SK-N-SH treated with all-trans-retinoic acid at 6 μM for 48 hours (cell line): ENCODE measurements around the gene TAPBP.
"Not testable (repeated sequence)": the region's sequence is repeated elsewhere in the genome, so short reads cannot be mapped to it uniquely, and the experiment has no call there.

Experiments used
- ATAC-seq: fragments of 200-7000 bp; cut with Tn5 transposase; 3 replicates; pipeline ENCODE4 v1.9.1; 2020; ENCODE audit warnings: mild to moderate bottlenecking, moderate library complexity
- BACH2 ChIP-seq: fragments of 250-450 bp; sonication (Bioruptor Pico); IDR thresholded peaks from 2 replicates; pipeline ENCODE4 v1.9.0; 2021; ENCODE audit warnings: mild to moderate bottlenecking, borderline replicate concordance
- CREB5 ChIP-seq: fragments of 250-450 bp; sonication (Bioruptor Pico); IDR thresholded peaks from 2 replicates; pipeline ENCODE4 v1.5.1; 2020; ENCODE audit warnings: low read depth, mild to moderate bottlenecking, moderate library complexity
- CSDC2 ChIP-seq: fragments of 250-450 bp; sonication (Bioruptor Pico); IDR thresholded peaks from 2 replicates; pipeline ENCODE4 v1.5.0; 2020; ENCODE audit warnings: mild to moderate bottlenecking, moderate library complexity
- ESRRG ChIP-seq: fragments of 250-450 bp; sonication (Bioruptor Pico); IDR thresholded peaks from 2 replicates; pipeline ENCODE4 v1.6.1; 2021; ENCODE audit warnings: mild to moderate bottlenecking
- ISL1 ChIP-seq: fragments of 250-450 bp; sonication (Bioruptor Pico); IDR thresholded peaks from 2 replicates; pipeline ENCODE4 v2.1.2; 2022; ENCODE audit warnings: mild to moderate bottlenecking, moderate library complexity
- OSR1 ChIP-seq: fragments of 250-450 bp; sonication (Bioruptor Pico); IDR thresholded peaks from 2 replicates; pipeline ENCODE4 v1.8.0; 2022; ENCODE audit warnings: moderate library complexity, mild to moderate bottlenecking, inconsistent platforms
- PATZ1 ChIP-seq: fragments of 250-450 bp; sonication (Bioruptor Pico); IDR thresholded peaks from 2 replicates; pipeline ENCODE4 v1.8.0; 2020; ENCODE audit warnings: mild to moderate bottlenecking, moderate library complexity, borderline replicate concordance
- POU6F1 ChIP-seq: fragments of 250-450 bp; sonication (Bioruptor Pico); IDR thresholded peaks from 2 replicates; pipeline ENCODE4 v1.8.0; 2021; ENCODE audit warnings: low read depth, mild to moderate bottlenecking, moderate library complexity, borderline replicate concordance
- RARB ChIP-seq: fragments of 250-450 bp; sonication (Bioruptor Pico); IDR thresholded peaks from 2 replicates; pipeline ENCODE4 v1.8.0; 2021; ENCODE audit warnings: mild to moderate bottlenecking, moderate library complexity
- SNAI2 ChIP-seq: fragments of 250-450 bp; sonication (Bioruptor Pico); IDR thresholded peaks from 2 replicates; pipeline ENCODE4 v1.5.0; 2020; ENCODE audit warnings: mild to moderate bottlenecking, moderate library complexity
- TCF4 ChIP-seq: fragments of 250-450 bp; sonication (Bioruptor Pico); IDR thresholded peaks from 2 replicates; pipeline ENCODE4 v1.8.0; 2021; ENCODE audit warnings: mild to moderate bottlenecking, moderate library complexity, borderline replicate concordance
- TOX ChIP-seq: fragments of 250-450 bp; sonication (Bioruptor Pico); IDR thresholded peaks from 2 replicates; pipeline ENCODE4 v1.8.0; 2021; ENCODE audit warnings: mild to moderate bottlenecking, moderate library complexity, borderline replicate concordance
- TSHZ2 ChIP-seq: fragments of 250-450 bp; sonication (Bioruptor Pico); IDR thresholded peaks from 2 replicates; pipeline ENCODE4 v1.5.0; 2020; ENCODE audit warnings: mild to moderate bottlenecking, moderate library complexity
- ZC3H10 ChIP-seq: fragments of 250-450 bp; sonication (Bioruptor Pico); IDR thresholded peaks from 2 replicates; pipeline ENCODE4 v1.5.1; 2021; ENCODE audit warnings: mild to moderate bottlenecking, moderate library complexity
- ZFP3 ChIP-seq: fragments of 250-450 bp; sonication (Bioruptor Pico); IDR thresholded peaks from 2 replicates; pipeline ENCODE4 v1.5.0; 2020; ENCODE audit warnings: mild to moderate bottlenecking, moderate library complexity
- ZFP30 ChIP-seq: fragments of 450-650 bp; formaldehyde crosslinking; IDR thresholded peaks from 2 replicates; pipeline ENCODE4 v1.5.0; 2022; ENCODE audit warnings: mild to moderate bottlenecking, moderate library complexity
- ZNF565 ChIP-seq: fragments of 450-650 bp; formaldehyde crosslinking; conservative IDR thresholded peaks from 2 replicates; pipeline ENCODE4 v1.5.0; 2020; ENCODE audit warnings: low read depth, mild to moderate bottlenecking, moderate library complexity
- ZNF70 ChIP-seq: fragments of 450-650 bp; formaldehyde crosslinking; IDR thresholded peaks from 2 replicates; pipeline ENCODE4 v1.5.0; 2020; ENCODE audit warnings: mild to moderate bottlenecking, moderate library complexity
- ZNF8 ChIP-seq: fragments of 450-650 bp; formaldehyde crosslinking; IDR thresholded peaks from 2 replicates; pipeline ENCODE4 v1.5.0; 2020; ENCODE audit warnings: mild to moderate bottlenecking, moderate library complexity

Gene TAPBP

GRCh38 chr6:33347816-33348215 lies 33.9 kb upstream of the TAPBP start:
- no peak for ATAC-seq
- TF ChIP-seq ISL1 (CRISPR knock-in tag): no peak
- TF ChIP-seq ZNF70 (CRISPR knock-in tag): no peak
- no peak for TF ChIP-seq ZNF565 (CRISPR knock-in tag)
- no peak for TF ChIP-seq POU6F1 (CRISPR knock-in tag)
- TF ChIP-seq TSHZ2 (CRISPR knock-in tag): no peak
- no peak for TF ChIP-seq TOX
- TF ChIP-seq BACH2: no peak
- TF ChIP-seq OSR1 (CRISPR knock-in tag): no peak
- no peak for TF ChIP-seq ZNF8 (CRISPR knock-in tag)
- no peak for TF ChIP-seq SNAI2 (CRISPR knock-in tag)
- TF ChIP-seq RARB (CRISPR knock-in tag): no peak
- TF ChIP-seq CREB5 (CRISPR knock-in tag): no peak
- TF ChIP-seq CSDC2 (CRISPR knock-in tag): no peak
- TF ChIP-seq, all 23 proteins: peak for 0

- not testable (repeated sequence) for ATAC-seq
Measured at GRCh38 chr6:33346972-33347371, 33.1 kb upstream of the TAPBP start.

- TF ChIP-seq SNAI2 (CRISPR knock-in tag) (no peak), ZC3H10 (no peak), CSDC2 (CRISPR knock-in tag) (no peak)
- peak; percentile 73 for ATAC-seq
Measured at GRCh38 chr6:33344701-33345697, 31.1 kb upstream of the TAPBP start.

GRCh38 chr6:33343953-33344611 lies 30.2 kb upstream of the TAPBP start:
- TF ChIP-seq TCF4 (CRISPR knock-in tag): no peak
- TF ChIP-seq TSHZ2 (CRISPR knock-in tag): no peak
- TF ChIP-seq ZFP30 (CRISPR knock-in tag): no peak
- no peak for TF ChIP-seq RARB (CRISPR knock-in tag)
- TF ChIP-seq ZFP3 (CRISPR knock-in tag): no peak
- TF ChIP-seq ESRRG: no peak
- TF ChIP-seq PATZ1: no peak
- no peak for TF ChIP-seq ZNF8 (CRISPR knock-in tag)
- ATAC-seq: no peak

- not testable (repeated sequence) for ATAC-seq
Measured at GRCh38 chr6:33343606-33343952, 29.7 kb upstream of the TAPBP start.
